Mammary epithelial cell (primary cell): ENCODE results near the gene CCDC91.

Experiments
- CTCF ChIP-seq, 2 donors: IDR thresholded peaks in 1 of 2; conservative IDR thresholded peaks in 1 of 2; 2 replicates each; pipeline ENCODE4 v1.5.1; 2011 to 2012; ENCODE audit warnings: inconsistent platforms in 2 of 2, low read length in 2 of 2, mild to moderate bottlenecking in 2 of 2, control low read depth in 1 of 2, low read depth in 1 of 2; ENCODE audit not compliant: insufficient read depth in 1 of 2; ENCODE audit errors: extremely low read depth in 1 of 2
- EZH2 ChIP-seq: IDR thresholded peaks from 2 replicates; pipeline ENCODE4 v1.6.1; 2012; ENCODE audit warnings: low read length, inconsistent platforms, borderline replicate concordance

DNA sequence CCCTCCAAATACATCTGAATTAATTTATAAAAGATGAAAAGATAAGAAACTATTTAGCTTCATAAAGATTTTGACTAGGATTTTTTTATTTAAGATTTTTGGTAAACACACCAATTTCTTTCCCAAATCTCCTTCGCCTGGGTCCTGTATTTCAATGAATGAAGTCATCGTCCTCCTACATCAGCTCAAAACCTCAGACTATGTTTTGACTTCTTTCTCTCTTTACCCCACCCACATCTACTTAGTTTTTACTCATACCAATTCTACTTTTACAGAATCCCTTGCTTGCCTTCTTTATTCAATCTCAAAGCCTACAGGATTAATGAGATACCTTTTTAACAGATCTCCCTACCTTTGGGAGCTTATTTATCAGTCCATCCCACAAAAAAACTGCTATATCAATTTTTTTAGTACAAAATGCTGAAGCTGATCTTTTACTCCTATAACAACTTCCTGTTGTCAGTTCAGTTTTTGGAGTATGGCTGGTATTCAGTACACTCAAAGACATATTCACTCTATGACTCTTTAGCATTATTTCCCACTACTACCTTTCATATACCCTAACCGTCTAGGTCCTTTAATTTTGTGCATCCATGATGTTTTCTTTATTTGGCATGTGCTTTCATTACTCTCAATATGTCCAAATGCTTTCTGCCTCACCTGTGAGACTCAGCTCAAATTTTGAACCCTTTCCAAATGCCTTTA, 18.7 kb upstream of the CCDC91 start:
- no peak for TF ChIP-seq CTCF (conservative IDR thresholded peaks at IDR 0.05 in 1 of 2, IDR thresholded peaks at IDR 0.05 in 1 of 2; ENCODE audit: extremely low read depth in 1 of 2, insufficient read depth in 1 of 2, low read depth in 1 of 2, low read length in 2 of 2)
- no peak for TF ChIP-seq EZH2
